OCI-LY1 (cell line): ENCODE measurements around the gene SH3RF1.

Experiments
- EZH2 ChIP-seq: fragments of 200-600 bp; sonication (generic), shearing (Covaris generic); IDR thresholded peaks from 2 replicates; pipeline ENCODE4 v1.8.0; 2017; ENCODE audit warnings: borderline replicate concordance, mixed run types, mild to moderate bottlenecking, antibody characterized with exemption, low read length, moderate library complexity, mixed read lengths
- TF ChIP-seq, protein P1 (sequence below): fragments of 200-600 bp; sonication (generic), shearing (Covaris generic); IDR thresholded peaks from 2 replicates; pipeline ENCODE4 v1.5.1; 2017; ENCODE audit warnings: mild to moderate bottlenecking, antibody characterized with exemption, low read length, moderate library complexity, mixed read lengths

DNA sequence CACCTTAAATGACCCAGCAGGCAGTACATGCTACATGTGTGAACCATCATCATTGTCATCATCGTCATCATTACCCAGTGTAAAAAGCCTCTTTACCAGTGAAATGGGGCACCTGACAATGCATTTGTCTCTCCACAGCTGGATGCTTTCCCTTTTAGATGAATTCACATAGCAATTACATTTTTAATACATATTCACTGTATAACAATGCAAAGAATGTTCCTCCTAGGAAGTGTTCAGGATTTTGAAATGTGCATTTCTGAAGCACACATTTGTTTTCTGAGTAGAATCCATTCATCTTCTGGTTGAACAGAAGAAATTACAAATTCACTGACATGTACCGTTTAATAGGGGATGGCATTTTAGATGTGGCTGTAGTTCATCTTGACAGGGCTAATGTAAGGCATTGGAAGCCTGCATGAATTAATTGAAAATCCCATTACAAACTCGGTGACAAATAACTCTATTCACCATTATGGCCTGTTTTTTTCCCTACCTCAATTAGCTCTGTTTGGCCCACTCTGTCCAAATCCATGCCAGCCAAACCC is 111.1 kb downstream of the SH3RF1 start:
- TF ChIP-seq, protein P1, sequence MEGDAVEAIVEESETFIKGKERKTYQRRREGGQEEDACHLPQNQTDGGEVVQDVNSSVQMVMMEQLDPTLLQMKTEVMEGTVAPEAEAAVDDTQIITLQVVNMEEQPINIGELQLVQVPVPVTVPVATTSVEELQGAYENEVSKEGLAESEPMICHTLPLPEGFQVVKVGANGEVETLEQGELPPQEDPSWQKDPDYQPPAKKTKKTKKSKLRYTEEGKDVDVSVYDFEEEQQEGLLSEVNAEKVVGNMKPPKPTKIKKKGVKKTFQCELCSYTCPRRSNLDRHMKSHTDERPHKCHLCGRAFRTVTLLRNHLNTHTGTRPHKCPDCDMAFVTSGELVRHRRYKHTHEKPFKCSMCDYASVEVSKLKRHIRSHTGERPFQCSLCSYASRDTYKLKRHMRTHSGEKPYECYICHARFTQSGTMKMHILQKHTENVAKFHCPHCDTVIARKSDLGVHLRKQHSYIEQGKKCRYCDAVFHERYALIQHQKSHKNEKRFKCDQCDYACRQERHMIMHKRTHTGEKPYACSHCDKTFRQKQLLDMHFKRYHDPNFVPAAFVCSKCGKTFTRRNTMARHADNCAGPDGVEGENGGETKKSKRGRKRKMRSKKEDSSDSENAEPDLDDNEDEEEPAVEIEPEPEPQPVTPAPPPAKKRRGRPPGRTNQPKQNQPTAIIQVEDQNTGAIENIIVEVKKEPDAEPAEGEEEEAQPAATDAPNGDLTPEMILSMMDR, result no peak
- no peak for TF ChIP-seq EZH2
